HEK293 (cell line): ENCODE results near the gene OCSTAMP.
A peak's percentile ranks its signal among the peaks of the same experiment; 100 is the strongest.

Experiments
- CTCF ChIA-PET: fragments of 350-600 bp; formaldehyde crosslinking; extraction: SDS; loops from one replicate; lab custom pipeline; 2021; ENCODE audit warnings: antibody characterized with exemption; lab: Yijun Ruan, JAX
- POLR2A ChIA-PET: fragments of 300-600 bp; formaldehyde crosslinking; extraction: SDS; loops from one replicate; lab custom pipeline; 2020; ENCODE audit warnings: antibody characterized with exemption, inconsistent platforms; lab: Yijun Ruan, JAX
- H3K27ac ChIP-seq: fragments of 200-500 bp; sonication (Bioruptor generic); 2 replicates; pipeline ENCODE4 v1.5.1; 2014; ENCODE audit warnings: low read depth, low read length, control low read depth, inconsistent platforms; ENCODE audit errors: extremely low read depth
- H3K36me3 ChIP-seq, 2 experiments: fragments of 200-500 bp in 1 of 2; sonication (Bioruptor generic) in 1 of 2; 1 replicate in 1 of 2; 2 replicates in 1 of 2; pipeline ENCODE4 v1.5.1; 2014 to 2017; ENCODE audit warnings: inconsistent platforms in 2 of 2, low read length in 2 of 2; ENCODE audit not compliant: control insufficient read depth in 2 of 2, insufficient read depth in 1 of 2
- H3K4me1 ChIP-seq: fragments of 200-500 bp; sonication (Bioruptor generic); 2 replicates; pipeline ENCODE4 v1.5.1; 2014; ENCODE audit warnings: mild to moderate bottlenecking, low read length, inconsistent platforms; ENCODE audit not compliant: control insufficient read depth, insufficient read depth
- H3K4me3 ChIP-seq: 2 replicates; pipeline ENCODE4 v1.5.1; 2011; ENCODE audit warnings: low read depth, mild to moderate bottlenecking, control low read depth, low read length, moderate library complexity
- H3K9me3 ChIP-seq: fragments of 200-500 bp; sonication (Bioruptor generic); 2 replicates; pipeline ENCODE4 v1.5.1; 2014; ENCODE audit warnings: low read depth, low read length, inconsistent platforms; ENCODE audit not compliant: control insufficient read depth, insufficient read depth
- ATF2 ChIP-seq: fragments of 450-650 bp; formaldehyde crosslinking; IDR thresholded peaks from 2 replicates; pipeline ENCODE4 v1.5.1; 2016; ENCODE audit warnings: missing biosample characterization, missing genetic modification characterization, low read depth
- GLI4 ChIP-seq: fragments of 450-650 bp; formaldehyde crosslinking; IDR thresholded peaks from 2 replicates; pipeline ENCODE4 v1.5.1; 2016; ENCODE audit warnings: missing biosample characterization, missing genetic modification characterization
- GLIS2 ChIP-seq: fragments of 450-650 bp; formaldehyde crosslinking; IDR thresholded peaks from 2 replicates; pipeline ENCODE4 v1.5.1; 2016; ENCODE audit warnings: missing biosample characterization, missing genetic modification characterization
- OVOL3 ChIP-seq: fragments of 450-650 bp; formaldehyde crosslinking; IDR thresholded peaks from 2 replicates; pipeline ENCODE4 v1.5.1; 2016; ENCODE audit warnings: missing biosample characterization, missing genetic modification characterization
- SALL2 ChIP-seq: fragments of 450-650 bp; formaldehyde crosslinking; IDR thresholded peaks from 2 replicates; pipeline ENCODE4 v1.5.0; 2017; ENCODE audit warnings: missing biosample characterization, mild to moderate bottlenecking, missing genetic modification characterization, borderline replicate concordance
- ZFHX2 ChIP-seq: fragments of 450-650 bp; formaldehyde crosslinking; conservative IDR thresholded peaks from 2 replicates; pipeline ENCODE4 v1.5.1; 2016; ENCODE audit warnings: missing biosample characterization, missing genetic modification characterization
- ZFP3 ChIP-seq: fragments of 450-650 bp; formaldehyde crosslinking; IDR thresholded peaks from 2 replicates; pipeline ENCODE4 v1.5.1; 2016; ENCODE audit warnings: low read depth, missing biosample characterization, missing genetic modification characterization
- ZIC2 ChIP-seq: fragments of 450-650 bp; formaldehyde crosslinking; IDR thresholded peaks from 2 replicates; pipeline ENCODE4 v1.5.1; 2016; ENCODE audit warnings: missing biosample characterization, missing genetic modification characterization
- ZNF132 ChIP-seq: fragments of 450-650 bp; formaldehyde crosslinking; IDR thresholded peaks from 2 replicates; pipeline ENCODE4 v1.5.1; 2017; ENCODE audit warnings: missing biosample characterization, missing genetic modification characterization, borderline replicate concordance
- ZNF16 ChIP-seq: fragments of 450-650 bp; formaldehyde crosslinking; IDR thresholded peaks from 2 replicates; pipeline ENCODE4 v1.5.1; 2016; ENCODE audit warnings: low read depth, missing biosample characterization, missing genetic modification characterization
- ZNF175 ChIP-seq: fragments of 450-650 bp; formaldehyde crosslinking; IDR thresholded peaks from 2 replicates; pipeline ENCODE4 v1.5.1; 2016; ENCODE audit warnings: missing biosample characterization, missing genetic modification characterization
- ZNF202 ChIP-seq: fragments of 450-650 bp; formaldehyde crosslinking; IDR thresholded peaks from 2 replicates; pipeline ENCODE4 v1.5.1; 2016; ENCODE audit warnings: missing biosample characterization, missing genetic modification characterization, borderline replicate concordance
- ZNF239 ChIP-seq: fragments of 450-650 bp; formaldehyde crosslinking; IDR thresholded peaks from 2 replicates; pipeline ENCODE4 v1.5.1; 2016; ENCODE audit warnings: missing biosample characterization, missing genetic modification characterization
- ZNF248 ChIP-seq: fragments of 450-650 bp; formaldehyde crosslinking; IDR thresholded peaks from 2 replicates; pipeline ENCODE4 v1.5.1; 2017; ENCODE audit warnings: missing biosample characterization, missing genetic modification characterization
- ZNF362 ChIP-seq: fragments of 450-650 bp; formaldehyde crosslinking; IDR thresholded peaks from 2 replicates; pipeline ENCODE4 v1.5.1; 2016; ENCODE audit warnings: missing biosample characterization, missing genetic modification characterization
- ZNF366 ChIP-seq: fragments of 450-650 bp; formaldehyde crosslinking; conservative IDR thresholded peaks from 2 replicates; pipeline ENCODE4 v1.5.1; 2016; ENCODE audit warnings: missing biosample characterization, missing genetic modification characterization
- ZNF37A ChIP-seq: fragments of 450-650 bp; IDR thresholded peaks from 2 replicates; pipeline ENCODE4 v1.5.1; 2018; ENCODE audit warnings: missing biosample characterization, missing genetic modification characterization
- ZNF596 ChIP-seq: fragments of 450-650 bp; IDR thresholded peaks from 2 replicates; pipeline ENCODE4 v1.5.0; 2018; ENCODE audit warnings: missing biosample characterization, mild to moderate bottlenecking, missing genetic modification characterization, moderate library complexity
- ZNF626 ChIP-seq: fragments of 450-650 bp; sonication (Bioruptor Pico); formaldehyde crosslinking; IDR thresholded peaks from 2 replicates; pipeline ENCODE4 v1.5.1; 2018; ENCODE audit warnings: missing biosample characterization, missing genetic modification characterization, inconsistent platforms
- ZNF639 ChIP-seq: fragments of 450-650 bp; formaldehyde crosslinking; IDR thresholded peaks from 2 replicates; pipeline ENCODE4 v1.5.1; 2016; ENCODE audit warnings: missing biosample characterization, missing genetic modification characterization
- ZNF660 ChIP-seq: fragments of 450-650 bp; IDR thresholded peaks from 2 replicates; pipeline ENCODE4 v1.5.1; 2018; ENCODE audit warnings: missing biosample characterization, mild to moderate bottlenecking, missing genetic modification characterization
- ZNF692 ChIP-seq: fragments of 450-650 bp; formaldehyde crosslinking; IDR thresholded peaks from 2 replicates; pipeline ENCODE4 v1.5.1; 2016; ENCODE audit warnings: missing biosample characterization, missing genetic modification characterization
- ZNF747 ChIP-seq: fragments of 450-650 bp; formaldehyde crosslinking; IDR thresholded peaks from 2 replicates; pipeline ENCODE4 v1.5.1; 2016; ENCODE audit warnings: missing biosample characterization, missing genetic modification characterization
- ZNF776 ChIP-seq: fragments of 450-650 bp; formaldehyde crosslinking; IDR thresholded peaks from 2 replicates; pipeline ENCODE4 v1.5.0; 2017; ENCODE audit warnings: missing biosample characterization, missing genetic modification characterization, borderline replicate concordance
- ZNF777 ChIP-seq: fragments of 450-650 bp; formaldehyde crosslinking; IDR thresholded peaks from 2 replicates; pipeline ENCODE4 v1.5.1; 2017; ENCODE audit warnings: missing biosample characterization, missing genetic modification characterization, borderline replicate concordance
- TF ChIP-seq, protein P1 (sequence below): fragments of 450-650 bp; formaldehyde crosslinking; IDR thresholded peaks from 2 replicates; pipeline ENCODE4 v1.5.1; 2017; ENCODE audit warnings: missing biosample characterization, missing genetic modification characterization

OCSTAMP gene

DNA sequence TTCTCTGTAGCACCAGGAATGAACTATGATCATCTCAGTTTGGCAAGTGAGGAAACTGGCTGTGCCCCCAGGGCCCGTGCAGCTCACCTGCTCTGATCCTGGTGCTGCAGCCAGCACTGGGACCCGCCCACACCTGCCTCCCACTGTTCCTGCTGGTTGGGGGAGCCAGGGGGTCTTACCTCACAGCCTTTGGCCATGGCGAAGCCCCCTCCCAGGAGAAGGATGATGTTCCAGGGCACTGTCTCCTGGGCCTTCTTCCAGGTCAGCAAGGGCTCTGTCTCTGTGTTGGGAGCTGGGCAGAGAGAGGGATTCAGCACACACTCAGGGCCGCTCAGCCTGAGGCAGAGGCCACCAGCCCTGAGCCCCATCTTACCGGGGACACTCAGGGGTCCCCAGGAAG lies 24.9 kb upstream of the OCSTAMP start:
- POLR2A ChIA-PET = interaction anchor here (0.6 kb wide), 1 partner anchor 553 kb away, joined by 3 read pairs; no protein-coding TSS in a partner anchor

GRCh38 chr20:46573788-46574584 lies 23.5 kb upstream of the OCSTAMP start:
- H3K36me3 ChIP-seq = no peaks in the 10 kb centered on the region
- ChIA-PET CTCF (interaction anchor here (0.6 to 2.0 kb wide), 3 partner anchors 11 to 58 kb away, joined by 3 to 7 read pairs (median 3); no protein-coding TSS in a partner anchor), POLR2A (no interaction called here)
- H3K27ac ChIP-seq = no peak overlapping the region
- H3K4me3 ChIP-seq = no peak overlapping the region
- H3K9me3 ChIP-seq = no peaks in the 10 kb centered on the region
- H3K4me1 ChIP-seq = no peaks in the 10 kb centered on the region
- TF ChIP-seq ZNF132 (no peak), ZNF37A (no peak), ZIC2 (tag by site-specific recombination) (no peak), ZNF239 (tag by site-specific recombination) (no peak), ZNF692 (tag by site-specific recombination) (no peak), SALL2 (tag by site-specific recombination) (no peak), ZNF626 (tag by site-specific recombination) (no peak), ZNF777 (no peak), ZNF202 (tag by site-specific recombination) (no peak), GLIS2 (no peak), ZFP3 (tag by site-specific recombination) (no peak), ZNF660 (tag by site-specific recombination) (no peak), OVOL3 (tag by site-specific recombination) (no peak), GLI4 (tag by site-specific recombination) (no peak), ZNF362 (no peak), ATF2 (tag by site-specific recombination) (no peak), ZNF776 (tag by site-specific recombination) (no peak), ZNF596 (tag by site-specific recombination) (no peak), ZNF175 (no peak)
- TF ChIP-seq, protein P1, sequence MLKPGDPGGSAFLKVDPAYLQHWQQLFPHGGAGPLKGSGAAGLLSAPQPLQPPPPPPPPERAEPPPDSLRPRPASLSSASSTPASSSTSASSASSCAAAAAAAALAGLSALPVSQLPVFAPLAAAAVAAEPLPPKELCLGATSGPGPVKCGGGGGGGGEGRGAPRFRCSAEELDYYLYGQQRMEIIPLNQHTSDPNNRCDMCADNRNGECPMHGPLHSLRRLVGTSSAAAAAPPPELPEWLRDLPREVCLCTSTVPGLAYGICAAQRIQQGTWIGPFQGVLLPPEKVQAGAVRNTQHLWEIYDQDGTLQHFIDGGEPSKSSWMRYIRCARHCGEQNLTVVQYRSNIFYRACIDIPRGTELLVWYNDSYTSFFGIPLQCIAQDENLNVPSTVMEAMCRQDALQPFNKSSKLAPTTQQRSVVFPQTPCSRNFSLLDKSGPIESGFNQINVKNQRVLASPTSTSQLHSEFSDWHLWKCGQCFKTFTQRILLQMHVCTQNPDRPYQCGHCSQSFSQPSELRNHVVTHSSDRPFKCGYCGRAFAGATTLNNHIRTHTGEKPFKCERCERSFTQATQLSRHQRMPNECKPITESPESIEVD (tag by site-specific recombination) = no peak

More for the DNA sequence above, 24.9 kb upstream of the OCSTAMP start:
- Histone ChIP-seq H3K9me3 (no peaks in the 10 kb centered on the region), H3K4me1 (no peaks in the 10 kb centered on the region), H3K27ac (no peak overlapping the region), H3K36me3 (no peaks in the 10 kb centered on the region), H3K4me3 (no peak overlapping the region)
- TF ChIP-seq ZNF248 (tag by site-specific recombination) = no peak
- TF ChIP-seq ZNF16 (tag by site-specific recombination) = no peak
- no peak for TF ChIP-seq ZNF639
- no peak for TF ChIP-seq ZNF366 (tag by site-specific recombination)
- 0 out of 2 replicates have a peak, but pooled peaks have one; percentile 17 for TF ChIP-seq ZFHX2
- TF ChIP-seq ZNF747 = no peak
- CTCF ChIA-PET = interaction anchor here (0.7 to 1.3 kb wide), 2 partner anchors 13 to 19 kb away, joined by 3 to 5 read pairs; no protein-coding TSS in a partner anchor
